DMS153 (cell line): ENCODE data around the gene DVL1.

Experiments used
- DNase-seq: peaks from one replicate; lab custom pipeline; 2025; lab: John Stamatoyannopoulos, UW

DVL1 gene

GRCh38 chr1:1355416-1355815 is 6.2 kb upstream of the DVL1 start:
- DNase-seq = no peak

GRCh38 chr1:1354271-1355247 is 5.3 kb upstream of the DVL1 start:
- no peak for DNase-seq

GRCh38 chr1:1353389-1354151 is 4.4 kb upstream of the DVL1 start:
- peak; percentile 67 for DNase-seq

- no peak for DNase-seq
Observed at GRCh38 chr1:1352786-1353388, 3.7 kb upstream of the DVL1 start.

GRCh38 chr1:1351511-1352427 is 2.6 kb upstream of the DVL1 start:
- DNase-seq = no peak

GRCh38 chr1:1348420-1349255 is 580 bp downstream of the DVL1 start:
- no peak for DNase-seq

- DNase-seq = no peak
Observed at GRCh38 chr1:1347663-1348419, 1.4 kb downstream of the DVL1 start.

- DNase-seq = no peak
Observed at GRCh38 chr1:1347026-1347595, 2.1 kb downstream of the DVL1 start.

- no peak for DNase-seq
Observed at GRCh38 chr1:1346501-1346890, 2.7 kb downstream of the DVL1 start.

GRCh38 chr1:1345860-1346500 is 3.2 kb downstream of the DVL1 start:
- DNase-seq = no peak

GRCh38 chr1:1345384-1345783 is 3.8 kb downstream of the DVL1 start:
- no peak for DNase-seq

GRCh38 chr1:1344655-1345361 is 4.4 kb downstream of the DVL1 start:
- DNase-seq = no peak

GRCh38 chr1:1343811-1344421 is 5.3 kb downstream of the DVL1 start:
- DNase-seq = no peak

GRCh38 chr1:1342584-1343115 is 6.6 kb downstream of the DVL1 start:
- DNase-seq = no peak

- DNase-seq = no peak
Observed at GRCh38 chr1:1342061-1342562, 7.1 kb downstream of the DVL1 start.

- no peak for DNase-seq
Observed at GRCh38 chr1:1341549-1342021, 7.6 kb downstream of the DVL1 start.
